C4-2B (cell line): ENCODE data around the gene TEKT5.

Experiments
- H3K27ac ChIP-seq: fragments of 450-650 bp; 2 replicates; pipeline ENCODE4 v1.5.1; 2017
- CTCF ChIP-seq: fragments of 450-650 bp; conservative IDR thresholded peaks from 2 replicates; pipeline ENCODE4 v1.5.1; 2017; ENCODE audit warnings: mild to moderate bottlenecking
- ZFX ChIP-seq: fragments of 450-650 bp; IDR thresholded peaks from 2 replicates; pipeline ENCODE4 v1.6.1; 2017

TEKT5 gene

GRCh38 chr16:10664720-10665126 is 30.0 kb downstream of the TEKT5 start:
- no peak for TF ChIP-seq ZFX

GRCh38 chr16:10663744-10664143 is 31.0 kb downstream of the TEKT5 start:
- H3K27ac ChIP-seq = no peak overlapping the region
- no peak for TF ChIP-seq ZFX
- TF ChIP-seq CTCF = no peak

More at GRCh38 chr16:10664720-10665126, 30.0 kb downstream of the TEKT5 start:
- no peak overlapping the region for H3K27ac ChIP-seq

- no peak overlapping the region for H3K27ac ChIP-seq
- TF ChIP-seq CTCF = no peak
- no peak for TF ChIP-seq ZFX
These were observed 31.6 kb downstream of the TEKT5 start for GRCh38 chr16:10663146-10663545.

- no peak overlapping the region for H3K27ac ChIP-seq
- no peak for TF ChIP-seq CTCF
- no peak for TF ChIP-seq ZFX
These were observed 32.5 kb downstream of the TEKT5 start for GRCh38 chr16:10662212-10662611.

- no peak for TF ChIP-seq ZFX
- no peak for TF ChIP-seq CTCF
- no peak overlapping the region for H3K27ac ChIP-seq
These were observed 33.0 kb downstream of the TEKT5 start for GRCh38 chr16:10661737-10662136.

- no peak overlapping the region for H3K27ac ChIP-seq
- TF ChIP-seq CTCF (no peak), ZFX (no peak)
These were observed 33.6 kb downstream of the TEKT5 start for GRCh38 chr16:10660950-10661635.

- no peak overlapping the region for H3K27ac ChIP-seq
- no peak for TF ChIP-seq CTCF
- no peak for TF ChIP-seq ZFX
These were observed 35.8 kb downstream of the TEKT5 start for GRCh38 chr16:10658943-10659342.

GRCh38 chr16:10657925-10658324 is 36.8 kb downstream of the TEKT5 start:
- H3K27ac ChIP-seq = no peak overlapping the region
- no peak for TF ChIP-seq CTCF
- no peak for TF ChIP-seq ZFX
